Keratinocyte (primary cell): ENCODE measurements around the gene PLEK. TPM values are rescaled to one million over a fixed set of nuclear protein-coding genes. Genes with fewer than 3 reads are reported as not detected.

Source experiments
- DNase-seq: peaks from one replicate; pipeline ENCODE4 v3.0.0-alpha.2; 2011; ENCODE audit warnings: low read depth, missing footprints, low spot score
- FAIRE-seq: peaks from 2 replicates; lab custom pipeline; 2011; peaks lifted over from hg19 to GRCh38; lab: Jason Lieb, UNC
- H2AFZ ChIP-seq: 2 replicates; pipeline ENCODE4 v1.6.0; 2012; ENCODE audit warnings: low read length, control low read depth, inconsistent platforms; ENCODE audit not compliant: control insufficient read depth
- H3K27ac ChIP-seq: 2 replicates; pipeline ENCODE4 v1.5.1; 2011; ENCODE audit warnings: low read length; ENCODE audit not compliant: control insufficient read depth, insufficient read depth
- H3K27me3 ChIP-seq: 3 replicates; pipeline ENCODE4 v1.6.0; 2011; ENCODE audit warnings: low read length; ENCODE audit not compliant: control insufficient read depth, insufficient read depth; ENCODE audit errors: extremely low read depth
- H3K36me3 ChIP-seq, 2 experiments: 2 replicates in 1 of 2; 3 replicates in 1 of 2; pipeline ENCODE4 v1.5.1; 2011; ENCODE audit warnings: low read length in 2 of 2, mild to moderate bottlenecking in 1 of 2; ENCODE audit not compliant: control insufficient read depth in 2 of 2, insufficient read depth in 2 of 2; ENCODE audit errors: extremely low read depth in 1 of 2
- H3K4me1 ChIP-seq: 3 replicates; pipeline ENCODE4 v1.5.1; 2011; ENCODE audit warnings: low read length; ENCODE audit not compliant: control insufficient read depth, insufficient read depth; ENCODE audit errors: extremely low read depth
- H3K4me2 ChIP-seq: 3 replicates; pipeline ENCODE4 v1.6.0; 2011; ENCODE audit warnings: low read depth, low read length; ENCODE audit not compliant: control insufficient read depth, insufficient read depth; ENCODE audit errors: extremely low read depth
- H3K4me3 ChIP-seq, 3 experiments: fragments of 200-600 bp in 1 of 3; sonication (generic) in 1 of 3; 2 replicates in 2 of 3; 3 replicates in 1 of 3; pipeline ENCODE4 v1.5.1; 2011 to 2016; ENCODE audit warnings: low read length in 3 of 3, mild to moderate bottlenecking in 3 of 3, control low read depth in 2 of 3, inconsistent platforms in 1 of 3, low read depth in 1 of 3, mixed read lengths in 1 of 3, mixed run types in 1 of 3, moderate library complexity in 1 of 3; ENCODE audit not compliant: control insufficient read depth in 2 of 3, insufficient read depth in 2 of 3; ENCODE audit errors: extremely low read depth in 1 of 3
- H3K79me2 ChIP-seq: 2 replicates; pipeline ENCODE4 v1.6.0; 2012; ENCODE audit warnings: low read length; ENCODE audit not compliant: control insufficient read depth, insufficient read depth
- H3K9ac ChIP-seq: 3 replicates; pipeline ENCODE4 v1.6.0; 2011; ENCODE audit warnings: low read length; ENCODE audit not compliant: control insufficient read depth, insufficient read depth; ENCODE audit errors: extremely low read depth
- H3K9me1 ChIP-seq: 3 replicates; pipeline ENCODE4 v1.6.0; 2011; ENCODE audit warnings: low read length; ENCODE audit not compliant: control insufficient read depth, insufficient read depth; ENCODE audit errors: extremely low read depth
- H3K9me3 ChIP-seq: 2 replicates; pipeline ENCODE4 v1.5.1; 2012; ENCODE audit warnings: low read depth, low read length; ENCODE audit not compliant: control insufficient read depth
- H4K20me1 ChIP-seq: 3 replicates; pipeline ENCODE4 v1.6.0; 2011; ENCODE audit warnings: low read length; ENCODE audit not compliant: control insufficient read depth, insufficient read depth; ENCODE audit errors: extremely low read depth
- EZH2 ChIP-seq: IDR thresholded peaks from one replicate; pipeline ENCODE4 v1.6.1; 2012; ENCODE audit warnings: inconsistent platforms, mild to moderate bottlenecking, low read length, moderate library complexity
- dilution Hi-C: fragments of 300-500 bp; cut with MboI; formaldehyde crosslinking; loops from one replicate; pipeline ENCODE4 v1.7.0; 2020; ENCODE audit warnings: low sequenced_read_pairs; ENCODE audit not compliant: extremely low pct_ligation_motif_present
- polyA plus RNA-seq, 5 experiments: library from polyadenylated mRNA; depleted of rRNA in 3 of 5; stranded (reverse) in 3 of 5; stranded (forward) in 1 of 5; unstranded in 1 of 5; fragments of >200 nt; gene quantifications; 1 replicate in 1 of 5; 2 replicates in 3 of 5; 3 replicates in 1 of 5; pipeline versions ENCODE4 v1.2.1 to v1.2.3, GENCODE V29; 2011 to 2012; ENCODE audit warnings: missing spikeins in 2 of 5, low read depth in 1 of 5, low replicate concordance in 1 of 5
- TF ChIP-seq, protein P1 (sequence below), 3 experiments: IDR thresholded peaks in 1 of 3; conservative IDR thresholded peaks in 1 of 3; optimal IDR thresholded peaks in 1 of 3; 2 replicates in 2 of 3; 3 replicates in 1 of 3; pipeline versions ENCODE3 to v1.5.1; 2011; ENCODE audit warnings: low read length in 3 of 3, mild to moderate bottlenecking in 3 of 3, moderate library complexity in 2 of 3, control low read depth in 1 of 3, inconsistent platforms in 1 of 3; ENCODE audit not compliant: insufficient read depth in 2 of 3; ENCODE audit errors: extremely low read depth in 1 of 3

Gene PLEK
- polyA plus RNA-seq, 1 donor (not counting 4 experiments of a cell fraction or from before 2014, with no cell fraction given), result 0.04 TPM

DNA sequence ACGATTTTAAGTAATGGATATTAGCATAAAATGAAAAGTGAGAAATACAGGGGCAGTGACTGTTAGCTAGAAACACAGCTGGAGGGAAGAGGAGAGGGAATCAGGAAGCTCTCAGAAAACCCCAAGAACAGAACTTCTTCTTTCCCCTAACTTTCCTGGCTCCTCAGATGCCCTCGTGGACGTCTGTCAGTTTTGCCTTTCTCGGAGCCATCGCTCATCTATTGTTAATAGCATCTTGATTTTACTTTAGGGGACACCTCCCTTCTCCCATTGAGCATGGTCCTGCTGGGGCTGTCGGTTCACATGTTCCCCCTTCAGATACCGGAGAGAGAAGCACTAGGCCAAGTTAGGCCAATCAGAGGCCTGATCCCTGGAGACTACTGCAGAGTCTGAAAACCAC, 2.3 kb upstream of the PLEK start:
- TF ChIP-seq, protein P1, sequence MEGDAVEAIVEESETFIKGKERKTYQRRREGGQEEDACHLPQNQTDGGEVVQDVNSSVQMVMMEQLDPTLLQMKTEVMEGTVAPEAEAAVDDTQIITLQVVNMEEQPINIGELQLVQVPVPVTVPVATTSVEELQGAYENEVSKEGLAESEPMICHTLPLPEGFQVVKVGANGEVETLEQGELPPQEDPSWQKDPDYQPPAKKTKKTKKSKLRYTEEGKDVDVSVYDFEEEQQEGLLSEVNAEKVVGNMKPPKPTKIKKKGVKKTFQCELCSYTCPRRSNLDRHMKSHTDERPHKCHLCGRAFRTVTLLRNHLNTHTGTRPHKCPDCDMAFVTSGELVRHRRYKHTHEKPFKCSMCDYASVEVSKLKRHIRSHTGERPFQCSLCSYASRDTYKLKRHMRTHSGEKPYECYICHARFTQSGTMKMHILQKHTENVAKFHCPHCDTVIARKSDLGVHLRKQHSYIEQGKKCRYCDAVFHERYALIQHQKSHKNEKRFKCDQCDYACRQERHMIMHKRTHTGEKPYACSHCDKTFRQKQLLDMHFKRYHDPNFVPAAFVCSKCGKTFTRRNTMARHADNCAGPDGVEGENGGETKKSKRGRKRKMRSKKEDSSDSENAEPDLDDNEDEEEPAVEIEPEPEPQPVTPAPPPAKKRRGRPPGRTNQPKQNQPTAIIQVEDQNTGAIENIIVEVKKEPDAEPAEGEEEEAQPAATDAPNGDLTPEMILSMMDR (optimal IDR thresholded peaks at IDR 0.05 in 1 of 3, IDR thresholded peaks at IDR 0.05 in 1 of 3, conservative IDR thresholded peaks at IDR 0.05 in 1 of 3; ENCODE audit: extremely low read depth in 1 of 3, insufficient read depth in 2 of 3, low read length in 3 of 3), result no peak
- TF ChIP-seq EZH2, result no peak
- no peaks in the 10 kb centered on the region for H3K9me3 ChIP-seq
- no peak overlapping the region for H2AFZ ChIP-seq
- no peak overlapping the region for H3K4me2 ChIP-seq
- H3K4me1 ChIP-seq, result peaks cover 2% of the 10 kb centered on the region
- no peaks in the 10 kb centered on the region for H3K79me2 ChIP-seq
- H3K36me3 ChIP-seq, result no peaks in the 10 kb centered on the region
- no peaks in the 10 kb centered on the region for H4K20me1 ChIP-seq
- DNase-seq (no peak), FAIRE-seq (no peak)
- dilution Hi-C loops, result no loop called here
- H3K9ac ChIP-seq, result no peak overlapping the region
- H3K4me3 ChIP-seq, result no peak overlapping the region
- no peak overlapping the region for H3K27ac ChIP-seq
- no peaks in the 10 kb centered on the region for H3K9me1 ChIP-seq
- no peaks in the 10 kb centered on the region for H3K27me3 ChIP-seq

DNA sequence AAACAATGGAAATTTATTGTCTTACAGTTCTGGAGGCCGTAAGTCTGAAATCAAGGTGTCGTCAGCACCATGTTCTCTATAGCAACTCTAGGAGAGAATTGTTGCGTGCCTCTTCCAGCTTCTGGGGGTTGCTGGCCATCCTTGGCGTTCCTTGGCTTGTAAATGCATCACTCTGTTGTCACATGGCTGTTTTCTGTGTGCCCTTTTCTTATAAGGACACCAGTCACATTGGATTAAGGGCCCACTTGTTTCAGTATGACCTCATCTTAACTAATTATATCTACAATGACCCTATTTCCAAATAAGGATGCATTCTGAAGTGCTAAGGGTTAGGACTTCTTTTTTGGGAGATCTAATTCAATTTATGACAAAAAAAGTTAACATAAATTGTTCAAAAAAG, 1.4 kb upstream of the PLEK start:
- Histone ChIP-seq H3K9me3 (no peaks in the 10 kb centered on the region), H3K79me2 (no peaks in the 10 kb centered on the region), H3K27me3 (no peaks in the 10 kb centered on the region), H2AFZ (no peak overlapping the region), H3K4me3 (no peak overlapping the region), H3K27ac (no peak overlapping the region), H3K9ac (no peak overlapping the region), H4K20me1 (no peaks in the 10 kb centered on the region), H3K4me1 (peaks cover 10% of the 10 kb centered on the region), H3K36me3 (no peaks in the 10 kb centered on the region), H3K9me1 (no peaks in the 10 kb centered on the region), H3K4me2 (no peak overlapping the region)
- dilution Hi-C loops, result no loop called here
- DNase-seq, result no peak
- TF ChIP-seq, protein P1 (optimal IDR thresholded peaks at IDR 0.05 in 1 of 3, IDR thresholded peaks at IDR 0.05 in 1 of 3, conservative IDR thresholded peaks at IDR 0.05 in 1 of 3; ENCODE audit: extremely low read depth in 1 of 3, insufficient read depth in 2 of 3, low read length in 3 of 3), result no peak
- no peak for TF ChIP-seq EZH2
- FAIRE-seq, result no peak
